Adrenal gland (tissue), 5 donors: ENCODE data around the gene DCN.

Experiments used
- CTCF ChIP-seq, 6 experiments: fragments of 450-650 bp in 4 of 6; fragments of 200-600 bp in 2 of 6; sonication (generic) in 1 of 6; IDR thresholded peaks; 1 replicate in 5 of 6; 2 replicates in 1 of 6; pipeline versions ENCODE4 v1.5.1 to v1.8.0; 2016 to 2021; ENCODE audit warnings: antibody characterized with exemption in 6 of 6, mild to moderate bottlenecking in 2 of 6, moderate library complexity in 1 of 6
- POLR2A ChIP-seq, 2 donors: fragments of 450-650 bp; IDR thresholded peaks; one replicate each; pipeline ENCODE4 v1.6.1; 2017; ENCODE audit warnings: antibody characterized with exemption in 2 of 2, mild to moderate bottlenecking in 2 of 2, moderate library complexity in 1 of 2
- donor health status: DM: no; HTN: no; CAD: no.

GRCh38 chr12:91177381-91177780, 5.2 kb downstream of the DCN start:
- no peak for TF ChIP-seq CTCF (IDR thresholded peaks at IDR 0.05)
- TF ChIP-seq POLR2A (IDR thresholded peaks at IDR 0.05) = no peak
